Muscle of arm (tissue), 12 donors: ENCODE results near the gene UBL4A. TPM values are rescaled to one million over a fixed set of nuclear protein-coding genes. Genes with fewer than 3 reads are reported as not detected.

Experiments
- DNase-seq: peaks from one replicate; pipeline ENCODE4 v3.0.0-alpha.2; 2013
- polyA plus RNA-seq, 12 donors: library from polyadenylated mRNA; unstranded; fragments of 120-200 nt; gene quantifications; one replicate each; pipeline ENCODE4 v1.2.1, GENCODE V29; 2013; ENCODE audit not compliant: insufficient read length in 12 of 12

UBL4A gene
- polyA plus RNA-seq, 12 donors, result 16.7 to 29.2 (median 21.2) TPM; not detected in 1

GRCh38 chrX:154441984-154442707, 44.3 kb downstream of the UBL4A start:
- DNase-seq, result no peak

DNA sequence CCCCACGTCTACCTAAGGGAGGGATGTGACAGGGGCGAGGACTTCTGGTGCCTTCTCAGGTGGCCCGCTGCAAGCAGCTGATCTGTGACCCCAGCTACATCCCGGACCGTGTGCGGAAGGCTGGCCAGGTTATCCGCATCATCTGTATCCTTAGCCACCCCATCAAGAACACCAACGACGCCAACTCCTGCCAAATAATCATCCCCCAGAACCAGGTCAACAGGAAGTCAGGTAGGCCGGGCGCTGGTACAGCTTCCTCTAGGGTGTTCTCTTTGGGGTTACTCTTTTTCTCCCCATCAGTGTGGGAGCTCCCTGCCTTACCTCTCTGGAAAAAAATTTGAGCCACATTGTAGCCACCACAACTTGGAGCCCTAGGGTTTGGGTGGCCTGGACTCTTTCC, 44.9 kb downstream of the UBL4A start:
- DNase-seq, result no peak

GRCh38 chrX:154440623-154441357, 45.6 kb downstream of the UBL4A start:
- DNase-seq, result no peak

DNA sequence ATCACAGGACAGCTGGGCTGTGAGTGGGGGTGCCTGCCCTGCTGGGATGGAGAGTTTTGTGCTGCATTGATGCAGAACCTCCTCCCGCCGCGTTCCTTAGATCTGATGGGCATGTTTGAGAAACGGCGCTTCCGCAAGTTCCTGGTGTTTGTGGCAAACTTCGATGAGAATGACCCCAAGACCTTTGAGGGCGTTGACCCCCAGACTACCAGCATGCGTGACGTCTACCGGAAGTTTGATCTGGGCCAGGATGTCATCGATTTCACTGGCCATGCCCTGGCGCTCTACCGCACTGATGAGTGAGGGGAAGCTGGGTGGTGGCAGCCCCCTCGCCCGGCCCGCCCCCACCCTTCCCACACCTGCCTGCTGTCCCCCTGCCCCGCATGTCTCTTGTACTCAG, 46.6 kb downstream of the UBL4A start:
- DNase-seq, result no peak

DNA sequence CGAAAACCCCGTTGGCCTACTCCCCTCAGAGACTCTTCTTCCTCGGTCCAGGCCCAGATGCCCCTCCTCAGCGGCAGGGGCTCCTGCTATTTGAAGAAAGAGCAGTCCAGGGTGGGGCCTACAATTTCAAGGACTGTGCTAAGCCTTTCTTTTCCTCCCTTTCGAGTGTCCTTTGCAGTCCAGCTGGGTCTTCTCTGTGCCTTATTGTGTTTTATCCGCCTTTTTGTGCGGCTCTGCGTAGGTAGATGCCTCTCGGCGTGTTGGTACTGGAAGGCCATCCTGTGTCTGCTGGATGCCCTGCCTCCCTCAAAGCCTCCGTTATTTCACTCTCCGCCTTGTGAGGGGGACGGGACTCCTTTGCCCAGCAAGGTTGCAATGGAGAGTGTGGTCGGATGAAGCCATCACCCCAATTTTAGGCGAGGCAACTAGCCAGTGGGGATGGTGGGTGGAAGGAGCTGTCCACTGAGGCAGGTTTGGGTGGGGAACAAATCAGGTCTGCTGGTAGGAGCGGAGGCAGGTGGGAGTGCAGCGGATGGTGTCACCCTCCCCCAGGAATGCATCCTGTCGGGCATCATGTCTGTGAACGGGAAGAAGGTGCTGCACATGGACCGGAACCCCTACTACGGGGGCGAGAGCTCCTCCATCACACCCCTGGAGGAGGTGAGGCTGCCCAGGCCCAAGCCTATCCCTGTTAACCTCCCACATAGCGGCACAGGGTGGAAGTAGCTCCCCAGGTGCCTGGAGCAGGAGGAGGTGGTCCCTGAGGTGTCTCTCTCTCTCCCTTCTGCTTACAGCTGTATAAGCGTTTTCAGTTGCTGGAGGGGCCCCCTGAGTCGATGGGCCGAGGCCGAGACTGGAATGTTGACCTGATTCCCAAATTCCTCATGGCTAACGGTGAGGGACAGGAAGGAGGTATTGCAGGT, 48.2 kb downstream of the UBL4A start:
- no peak for DNase-seq

GRCh38 chrX:154436983-154437752, 49.2 kb downstream of the UBL4A start, which contains the start of gene GDI1:
GDI1 (plus strand) TSS chrX:154437154; CDS start chrX:154437255, 101 bp downstream.
- no peak for DNase-seq

- DNase-seq, result no peak
Measured at GRCh38 chrX:154436374-154436982, 49.9 kb downstream of the UBL4A start.

- DNase-seq, result no peak
Measured at GRCh38 chrX:154435171-154435733, 51.2 kb downstream of the UBL4A start.

DNA sequence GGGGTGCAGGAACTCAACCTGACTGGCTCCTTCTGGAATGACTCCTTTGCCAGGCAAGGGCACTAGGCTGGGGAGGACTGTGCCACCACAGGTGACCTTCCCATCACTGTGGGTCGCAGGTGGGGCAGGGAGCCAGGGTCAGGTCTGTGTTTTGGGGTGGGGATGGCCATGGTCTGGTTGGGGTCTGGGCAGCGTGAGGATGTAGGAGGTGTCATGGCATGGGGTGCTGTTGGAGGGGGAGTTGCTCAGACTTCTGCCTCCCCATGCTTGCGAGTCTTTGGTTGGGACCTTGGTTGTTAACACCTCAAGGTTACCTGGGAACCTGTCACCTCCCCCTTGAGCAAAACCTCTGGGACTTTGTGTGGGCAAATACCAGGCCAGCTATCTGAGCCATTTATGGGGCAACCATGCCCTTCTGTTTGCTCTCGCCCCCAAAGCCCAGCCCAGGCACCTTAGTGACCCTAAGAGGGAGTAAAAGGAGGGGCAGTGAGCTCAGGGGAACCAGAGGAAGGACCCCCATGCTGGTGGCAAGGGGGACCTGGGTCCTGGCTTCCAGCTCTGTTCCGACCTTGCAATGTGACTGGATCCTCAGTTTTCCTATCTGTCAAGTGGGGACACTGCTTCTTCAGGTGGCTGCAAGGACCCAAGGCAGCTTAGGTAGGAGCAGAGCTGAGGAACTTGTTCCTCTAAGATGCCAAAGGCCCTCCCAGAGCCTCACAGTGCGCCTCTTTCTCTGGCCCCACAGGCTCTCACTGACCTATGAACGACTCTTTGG, 51.8 kb downstream of the UBL4A start:
- no peak for DNase-seq

Other genes with a start within 250 kb of the UBL4A start
- not detected for gene OPN1MW3, start 229.0 kb downstream of the UBL4A start, polyA plus RNA-seq
- gene TEX28, start 191.5 kb downstream of the UBL4A start, polyA plus RNA-seq, result not detected
- gene TKTL1, start 190.8 kb downstream of the UBL4A start, polyA plus RNA-seq, result under 1 TPM in 10 of 12 donors, not detected in 2; 0.08 to 0.63 (median 0.35) TPM
- 100 to 1,000 TPM in 11 of 12 donors, 10 to 100 TPM in 1; 54.4 to 509 (median 215) TPM for gene FLNA, start 112.0 kb downstream of the UBL4A start, polyA plus RNA-seq
- gene EMD, start 107.3 kb downstream of the UBL4A start, polyA plus RNA-seq, result 100 to 1,000 TPM in 1 of 12 donors, 10 to 100 TPM in 10, not detected in 1; 36.2 to 121 (median 46.3) TPM
- 1,000 to 10,000 TPM; 1,129 to 5,997 (median 5,399) TPM for gene RPL10, start 88.2 kb downstream of the UBL4A start, polyA plus RNA-seq
- 10 to 100 TPM in 11 of 12 donors, not detected in 1; 14.4 to 51.4 (median 34.6) TPM for gene DNASE1L1, start 77.4 kb downstream of the UBL4A start, polyA plus RNA-seq
- gene TAFAZZIN, start 75.1 kb downstream of the UBL4A start, polyA plus RNA-seq, result 10 to 100 TPM in 11 of 12 donors, not detected in 1; 20.0 to 36.3 (median 25.5) TPM
- gene ATP6AP1, start 57.9 kb downstream of the UBL4A start, polyA plus RNA-seq, result 10 to 100 TPM in 11 of 12 donors, not detected in 1; 53.5 to 75.1 (median 59.0) TPM
- gene GDI1, start 49.5 kb downstream of the UBL4A start, polyA plus RNA-seq, result 100 to 1,000 TPM in 2 of 12 donors, 10 to 100 TPM in 9, not detected in 1; 70.4 to 137 (median 83.8) TPM
- gene FAM50A, start 42.5 kb downstream of the UBL4A start, polyA plus RNA-seq, result 10 to 100 TPM in 11 of 12 donors, not detected in 1; 47.6 to 88.9 (median 54.2) TPM
- gene PLXNA3, start 28.3 kb downstream of the UBL4A start, polyA plus RNA-seq, result 10 to 100 TPM in 10 of 12 donors, 1 to 10 TPM in 1, not detected in 1; 6.7 to 67.7 (median 38.3) TPM
- 10 to 100 TPM in 7 of 12 donors, 1 to 10 TPM in 4, not detected in 1; 6.6 to 21.3 (median 10.2) TPM for gene LAGE3, start 7.3 kb downstream of the UBL4A start, polyA plus RNA-seq
- 10 to 100 TPM in 7 of 12 donors, 1 to 10 TPM in 4, not detected in 1; 9.6 to 20.6 (median 11.8) TPM for gene SLC10A3, start 4.0 kb upstream of the UBL4A start, polyA plus RNA-seq
- gene FAM3A, start 29.6 kb upstream of the UBL4A start, polyA plus RNA-seq, result 10 to 100 TPM in 11 of 12 donors, not detected in 1; 19.6 to 87.7 (median 25.8) TPM
- gene G6PD, start 60.2 kb upstream of the UBL4A start, polyA plus RNA-seq, result 10 to 100 TPM in 8 of 12 donors, 1 to 10 TPM in 3, not detected in 1; 8.5 to 41.0 (median 11.9) TPM
- gene IKBKG, start 61.0 kb upstream of the UBL4A start, polyA plus RNA-seq, result 10 to 100 TPM in 10 of 12 donors, 1 to 10 TPM in 1, not detected in 1; 9.6 to 16.6 (median 12.3) TPM
- gene CTAG1A, start 98.5 kb upstream of the UBL4A start, polyA plus RNA-seq, result not detected
- not detected for gene CTAG1B, start 132.7 kb upstream of the UBL4A start, polyA plus RNA-seq
- gene CTAG2, start 167.0 kb upstream of the UBL4A start, polyA plus RNA-seq, result not detected